RPMI7951 (cell line): ENCODE measurements around the gene ACTN3. TPM values are rescaled to one million over a fixed set of nuclear protein-coding genes. Genes with fewer than 3 reads are reported as not detected.
A peak's percentile ranks its signal among the peaks of the same experiment; 100 is the strongest.
"Not testable (repeated sequence)": the region's sequence is repeated elsewhere in the genome, so short reads cannot be mapped to it uniquely, and the experiment has no call there.

Source experiments
- DNase-seq: peaks from one replicate; pipeline ENCODE4 v3.0.0-alpha.2; 2012; ENCODE audit warnings: low read depth
- total RNA-seq: library from RNA; depleted of rRNA; stranded (reverse); fragments of >200 nt; shearing (Covaris generic); gene quantifications from 2 replicates; pipeline ENCODE4 v1.2.3, GENCODE V29; 2014; rRNA removed

ACTN3 gene
- under 0.01 TPM in 1 of 2 replicates, not detected in the other for total RNA-seq

GRCh38 chr11:66546368-66546965 lies at the start of gene ACTN3:
Gene ACTN3 (plus strand): TSS chr11:66546903. CDS start chr11:66546938, 35 bp downstream.
- peak; percentile 48 for DNase-seq

GRCh38 chr11:66497206-66497605 lies 49.5 kb upstream of the ACTN3 start:
- no peak for DNase-seq

- no peak for DNase-seq
Measured at GRCh38 chr11:66498506-66498905, 48.2 kb upstream of the ACTN3 start.

GRCh38 chr11:66505276-66505816 lies 41.4 kb upstream of the ACTN3 start:
- no peak for DNase-seq

- no peak for DNase-seq
Measured at GRCh38 chr11:66509131-66509561, 37.6 kb upstream of the ACTN3 start.

GRCh38 chr11:66510271-66510989 lies 36.3 kb upstream of the ACTN3 start, which contains the start of gene BBS1:
Gene BBS1 (plus strand): TSS chr11:66510635. CDS start chr11:66510660, 25 bp downstream.
- peak; percentile 76 for DNase-seq

- no peak for DNase-seq
Measured at GRCh38 chr11:66510990-66511339, 35.7 kb upstream of the ACTN3 start.

- DNase-seq: no peak
Measured at GRCh38 chr11:66523611-66524010, 23.1 kb upstream of the ACTN3 start.

GRCh38 chr11:66524304-66525040 lies 22.2 kb upstream of the ACTN3 start:
- no peak for DNase-seq

GRCh38 chr11:66529069-66529468 lies 17.6 kb upstream of the ACTN3 start:
- no peak for DNase-seq

- DNase-seq: no peak
Measured at GRCh38 chr11:66529655-66530054, 17.0 kb upstream of the ACTN3 start.

- no peak for DNase-seq
Measured at GRCh38 chr11:66530927-66531709, 15.6 kb upstream of the ACTN3 start.

GRCh38 chr11:66531841-66532240 lies 14.9 kb upstream of the ACTN3 start:
- DNase-seq: no peak

GRCh38 chr11:66532784-66533183 lies 13.9 kb upstream of the ACTN3 start:
- no peak for DNase-seq

GRCh38 chr11:66539170-66539869 lies 7.4 kb upstream of the ACTN3 start:
- DNase-seq: no peak

- DNase-seq: no peak
Measured at GRCh38 chr11:66539870-66540213, 6.9 kb upstream of the ACTN3 start.

- DNase-seq: not testable (repeated sequence)
Measured at GRCh38 chr11:66540598-66540997, 6.1 kb upstream of the ACTN3 start.

- DNase-seq: no peak
Measured at GRCh38 chr11:66541892-66542291, 4.8 kb upstream of the ACTN3 start.

- peak; percentile 32 for DNase-seq
Measured at GRCh38 chr11:66542362-66542761, 4.3 kb upstream of the ACTN3 start.

GRCh38 chr11:66543263-66544107 lies 3.2 kb upstream of the ACTN3 start:
- DNase-seq: no peak
